ENCODE data around the gene REXO5.
"Not testable (repeated sequence)": the region's sequence is repeated elsewhere in the genome, so short reads cannot be mapped to it uniquely, and the experiment has no call there.

The REXO5 gene, protein sequence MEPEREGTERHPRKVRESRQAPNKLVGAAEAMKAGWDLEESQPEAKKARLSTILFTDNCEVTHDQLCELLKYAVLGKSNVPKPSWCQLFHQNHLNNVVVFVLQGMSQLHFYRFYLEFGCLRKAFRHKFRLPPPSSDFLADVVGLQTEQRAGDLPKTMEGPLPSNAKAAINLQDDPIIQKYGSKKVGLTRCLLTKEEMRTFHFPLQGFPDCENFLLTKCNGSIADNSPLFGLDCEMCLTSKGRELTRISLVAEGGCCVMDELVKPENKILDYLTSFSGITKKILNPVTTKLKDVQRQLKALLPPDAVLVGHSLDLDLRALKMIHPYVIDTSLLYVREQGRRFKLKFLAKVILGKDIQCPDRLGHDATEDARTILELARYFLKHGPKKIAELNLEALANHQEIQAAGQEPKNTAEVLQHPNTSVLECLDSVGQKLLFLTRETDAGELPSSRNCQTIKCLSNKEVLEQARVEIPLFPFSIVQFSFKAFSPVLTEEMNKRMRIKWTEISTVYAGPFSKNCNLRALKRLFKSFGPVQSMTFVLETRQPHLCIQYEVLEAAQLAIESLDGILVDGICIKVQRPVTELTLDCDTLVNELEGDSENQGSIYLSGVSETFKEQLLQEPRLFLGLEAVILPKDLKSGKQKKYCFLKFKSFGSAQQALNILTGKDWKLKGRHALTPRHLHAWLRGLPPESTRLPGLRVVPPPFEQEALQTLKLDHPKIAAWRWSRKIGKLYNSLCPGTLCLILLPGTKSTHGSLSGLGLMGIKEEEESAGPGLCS

DNA sequence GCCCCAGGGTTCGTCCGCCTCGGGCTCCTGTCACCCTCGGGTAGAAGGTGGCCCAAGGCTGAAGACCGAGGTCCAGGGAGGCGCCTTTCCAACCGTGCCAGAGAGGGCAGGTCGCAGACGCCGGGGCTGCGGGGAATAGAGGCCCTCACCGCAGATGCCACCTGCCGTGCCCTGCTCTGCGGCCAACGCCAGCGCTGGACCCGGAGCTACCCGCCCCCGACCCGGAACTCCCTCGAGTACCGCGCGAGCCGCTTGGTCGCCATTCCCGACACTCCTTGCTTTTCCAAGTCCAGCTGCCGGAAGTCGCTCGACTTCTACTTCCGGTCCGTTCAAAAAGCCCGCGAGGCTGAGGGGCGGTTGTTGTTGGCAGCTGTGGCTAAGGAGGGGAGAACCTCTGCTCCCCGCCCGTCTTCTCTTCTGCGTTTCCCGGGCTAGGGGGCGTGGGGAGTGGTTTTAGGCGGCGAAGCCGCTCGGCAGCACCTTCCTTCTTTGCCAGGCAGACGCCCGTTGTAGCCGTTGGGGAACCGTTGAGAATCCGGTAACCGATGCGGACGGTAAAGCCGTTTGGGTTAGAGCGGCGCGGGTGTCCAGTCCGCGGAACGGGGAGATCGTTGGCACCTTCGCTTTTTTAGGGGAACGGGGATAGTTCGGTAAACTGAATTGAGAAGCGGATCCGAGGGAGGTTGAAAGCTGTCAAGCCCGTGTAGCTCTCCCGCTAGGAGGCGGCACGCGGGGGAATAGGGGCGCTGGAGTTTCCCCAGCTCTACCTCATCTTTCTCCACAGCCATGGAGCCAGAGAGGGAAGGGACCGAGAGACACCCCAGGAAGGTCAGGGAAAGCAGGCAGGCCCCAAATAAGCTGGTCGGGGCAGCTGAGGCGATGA, at the start of gene REXO5, which contains the start of gene ERI2:
Gene REXO5, plus strand, starts transcription at position 360 of the 883 bp plus-strand sequence. Its CDS starts 427 bp downstream, at position 787.
Gene ERI2, minus strand, starts transcription at position 305 of the 883 bp plus-strand sequence. Its CDS starts 42 bp downstream, at position 263.
- DNase-seq: peak; percentile 83

GRCh38 chr16:20760346-20760745, 46.0 kb upstream of the REXO5 start:
- DNase-seq: no peak

DNA sequence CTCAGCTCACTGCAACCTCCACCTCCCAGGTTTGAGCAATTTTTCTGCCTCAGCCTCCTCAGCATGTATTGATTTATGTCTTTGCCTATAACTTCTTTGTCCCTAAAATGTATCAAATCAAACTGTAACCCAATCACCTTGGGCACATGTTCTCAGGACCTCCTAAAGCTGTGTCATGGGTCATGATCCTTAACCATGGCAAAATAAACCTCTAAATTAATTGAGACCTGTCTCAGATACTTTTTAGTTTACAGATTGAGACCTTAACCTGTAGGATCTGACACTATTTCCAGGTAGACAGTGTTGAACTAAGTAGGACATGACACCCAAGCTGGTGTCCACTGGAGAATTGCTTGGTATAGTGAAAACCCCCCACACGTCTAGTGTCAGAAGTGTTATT, 45.2 kb upstream of the REXO5 start:
- DNase-seq: no peak

GRCh38 chr16:20762404-20763123, 43.8 kb upstream of the REXO5 start:
- DNase-seq: no peak

GRCh38 chr16:20763461-20764232, 42.7 kb upstream of the REXO5 start, which contains the start of gene ACSM3:
TSS of gene ACSM3 (plus strand) at chr16:20764014. CDS start at chr16:20770035, 6,021 bp downstream.
- no peak for DNase-seq

DNA sequence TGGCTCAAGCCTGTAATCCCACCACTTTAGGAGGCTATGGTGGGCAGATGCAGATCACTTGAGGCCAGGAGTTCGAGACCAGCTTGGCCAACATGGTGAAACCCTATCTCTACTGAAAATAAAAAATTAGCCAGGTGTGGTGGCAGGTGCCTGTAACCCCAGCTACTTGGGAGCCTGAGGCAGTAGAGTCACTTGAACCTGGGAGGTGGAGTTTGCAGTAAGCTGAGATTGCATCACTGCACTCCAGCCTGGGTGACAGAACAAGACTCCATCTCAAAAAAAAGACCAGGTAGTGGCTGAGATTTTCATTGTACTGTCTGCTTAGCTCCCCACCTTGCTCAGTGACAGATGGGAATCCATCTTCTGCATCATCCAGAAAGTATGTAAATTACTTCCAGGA, 41.9 kb upstream of the REXO5 start:
- not testable (repeated sequence) for DNase-seq

DNA sequence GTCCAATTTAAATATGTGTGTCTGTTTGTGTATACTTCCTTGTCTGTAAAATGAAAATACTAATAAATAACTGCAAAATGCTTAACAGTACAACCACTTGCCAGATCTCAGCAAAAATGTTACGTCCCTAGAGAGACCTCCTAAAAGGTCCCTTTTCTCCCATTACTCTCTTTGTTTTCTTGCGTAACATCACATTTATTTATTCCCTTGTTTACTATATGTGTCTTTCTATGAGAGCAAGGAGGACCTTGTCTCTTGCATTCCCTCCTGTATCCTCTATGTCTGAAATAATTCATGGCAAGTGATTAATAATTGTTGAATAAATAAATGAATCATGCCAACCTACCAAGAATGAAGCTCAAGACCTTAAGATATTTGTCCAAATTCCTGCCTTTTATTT, 40.6 kb upstream of the REXO5 start:
- no peak for DNase-seq

- DNase-seq: no peak
Measured at GRCh38 chr16:20766294-20766693, 40.0 kb upstream of the REXO5 start.

DNA sequence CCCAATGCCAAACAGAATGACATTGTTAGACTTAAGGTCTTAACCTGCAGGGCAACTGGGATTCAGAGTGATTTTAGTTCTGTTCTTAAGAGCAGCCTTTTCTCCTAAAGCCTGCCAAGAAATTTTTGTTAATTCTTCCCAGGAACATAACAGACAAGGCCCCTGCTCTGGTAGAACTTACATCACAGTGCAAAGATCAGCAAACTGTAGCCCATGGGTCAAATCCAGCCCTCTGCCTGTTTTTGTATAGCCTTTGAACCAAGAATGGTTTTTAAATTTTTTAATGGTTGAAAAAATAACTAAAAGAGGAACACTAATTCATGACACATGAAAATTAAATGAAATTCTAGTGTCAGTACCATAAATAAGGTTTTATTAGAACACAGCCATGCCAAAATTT, 38.8 kb upstream of the REXO5 start:
- DNase-seq: no peak

DNA sequence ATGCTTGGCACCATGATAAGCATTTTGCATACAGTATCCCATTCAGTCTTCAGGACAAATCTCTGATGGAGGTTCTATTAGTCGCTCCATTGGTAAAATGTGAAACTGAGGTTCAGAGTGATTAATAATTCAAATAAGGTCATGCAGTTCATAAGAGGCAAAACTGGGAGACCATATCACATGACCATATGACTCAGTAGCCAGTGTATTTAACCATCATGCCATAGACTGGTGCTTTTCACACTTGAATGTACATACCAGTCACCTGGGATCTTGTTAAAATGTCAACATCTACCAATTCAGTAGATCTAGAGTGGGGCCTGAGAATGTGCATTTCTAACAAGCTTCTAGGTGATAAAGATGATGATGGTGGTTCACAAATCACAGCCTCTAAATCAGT, 38.2 kb upstream of the REXO5 start:
- no peak for DNase-seq

- DNase-seq: no peak
Measured at GRCh38 chr16:20768818-20769217, 37.5 kb upstream of the REXO5 start.

GRCh38 chr16:20773679-20774078, 32.6 kb upstream of the REXO5 start:
- no peak for DNase-seq

GRCh38 chr16:20774703-20775362, 31.5 kb upstream of the REXO5 start:
- DNase-seq: peak; percentile 13

GRCh38 chr16:20781697-20782096, 24.6 kb upstream of the REXO5 start:
- no peak for DNase-seq

- DNase-seq: no peak
Measured at GRCh38 chr16:20782470-20782869, 23.9 kb upstream of the REXO5 start.

- DNase-seq: no peak
Measured at GRCh38 chr16:20784204-20784603, 22.1 kb upstream of the REXO5 start.

- no peak for DNase-seq
Measured at GRCh38 chr16:20789130-20789529, 17.2 kb upstream of the REXO5 start.

DNA sequence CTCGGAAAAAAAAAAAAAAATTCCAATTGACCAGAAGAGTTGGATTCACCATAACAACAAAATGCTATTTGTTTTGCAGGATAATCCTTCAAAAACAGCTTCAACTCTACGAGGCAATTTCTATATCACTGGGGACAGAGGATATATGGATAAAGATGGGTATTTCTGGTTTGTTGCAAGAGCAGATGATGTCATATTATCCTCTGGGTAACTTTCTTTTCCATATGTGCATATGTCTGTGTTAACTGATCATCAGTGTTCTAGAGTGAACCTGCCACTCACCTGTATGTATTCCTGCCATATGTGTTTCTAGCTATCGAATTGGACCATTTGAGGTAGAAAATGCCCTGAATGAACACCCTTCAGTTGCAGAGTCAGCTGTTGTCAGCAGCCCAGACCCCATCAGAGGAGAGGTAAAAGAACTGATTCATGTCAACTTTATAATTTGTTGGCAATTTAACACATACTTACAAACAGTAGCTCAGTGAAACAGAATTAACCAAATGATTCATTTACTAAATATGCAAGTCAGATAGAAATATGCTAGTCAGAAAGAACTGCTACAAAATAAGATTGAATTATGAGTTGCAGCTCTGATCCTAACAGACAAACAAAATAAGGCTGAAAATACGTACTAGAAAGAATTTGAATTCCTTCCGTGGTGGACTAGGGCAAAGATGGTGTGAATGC, 14.3 kb upstream of the REXO5 start:
- no peak for DNase-seq

DNA sequence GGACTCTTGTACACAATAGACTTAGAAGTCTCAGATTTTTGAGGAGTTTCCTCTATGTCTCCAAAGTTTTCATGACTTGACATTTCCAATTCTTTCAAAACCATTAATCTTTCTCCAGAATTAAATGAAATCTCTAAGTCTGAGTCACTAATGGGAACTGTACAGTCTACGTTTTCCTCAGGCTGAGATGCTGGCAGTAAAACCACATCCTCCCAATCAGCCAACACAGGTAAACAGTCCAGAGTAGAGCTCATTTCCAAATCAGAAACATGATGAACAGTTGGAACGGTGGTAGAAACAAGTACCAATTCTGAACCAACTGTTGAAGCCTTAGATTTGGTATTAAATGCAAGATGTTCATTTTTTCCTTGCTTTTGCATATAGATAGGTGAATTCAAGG, 8.0 kb upstream of the REXO5 start:
- no peak for DNase-seq

DNA sequence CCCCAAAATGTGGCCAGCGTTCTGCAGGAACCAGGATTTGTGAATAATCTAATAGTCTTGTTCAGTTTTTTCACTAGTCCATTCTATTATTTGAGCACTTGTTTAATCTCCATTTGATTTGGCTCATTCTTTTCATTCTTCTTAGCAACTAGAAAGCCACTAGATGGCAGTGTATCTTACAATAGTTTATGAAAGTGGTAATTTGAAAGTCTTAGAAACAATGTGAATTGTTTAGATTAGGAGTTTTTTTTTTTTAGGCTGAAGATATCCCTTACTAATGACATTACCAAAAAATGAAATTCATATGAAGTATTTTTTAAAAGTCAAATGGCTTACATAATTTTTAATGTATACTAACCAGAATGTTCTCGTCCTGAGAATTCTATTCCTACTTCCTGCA, 6.7 kb upstream of the REXO5 start:
- DNase-seq: no peak
